Activated CD4-positive, alpha-beta memory T cell treated with anti-CD3 and anti-CD28 coated beads, Interleukin-2, amount 10 ng/mL, durations not matched to agents 7 days and 5 days (primary cell): ENCODE measurements around the gene REC114. TPM values are rescaled to one million over a fixed set of nuclear protein-coding genes. Genes with fewer than 3 reads are reported as not detected.
"Not testable (repeated sequence)": the region's sequence is repeated elsewhere in the genome, so short reads cannot be mapped to it uniquely, and the experiment has no call there.

Experiments
- CTCF ChIA-PET: fragments of 350-600 bp; sonication (Branson Sonifier 250); formaldehyde crosslinking; loops from one replicate; lab custom pipeline; 2021; ENCODE audit warnings: antibody characterized with exemption, inconsistent platforms; lab: Charles Lee
- POLR2A ChIA-PET: fragments of 350-600 bp; sonication (Branson Sonifier 250); formaldehyde crosslinking; loops from one replicate; lab custom pipeline; 2021; ENCODE audit warnings: antibody characterized with exemption; lab: Charles Lee
- DNase-seq: peaks from one replicate; pipeline ENCODE4 v3.0.0-alpha.2; 2020
- H3K27ac Mint-ChIP-seq: one replicate; pipeline ENCODE4 v1.8.0; 2021; ENCODE audit warnings: mild to moderate bottlenecking, mixed read lengths
- H3K27me3 Mint-ChIP-seq: one replicate; pipeline ENCODE4 v1.8.0; 2021; ENCODE audit warnings: mixed read lengths
- H3K36me3 Mint-ChIP-seq: one replicate; pipeline ENCODE4 v1.8.0; 2021; ENCODE audit warnings: low read depth, mixed read lengths
- H3K4me1 Mint-ChIP-seq: one replicate; pipeline ENCODE4 v1.8.0; 2021; ENCODE audit warnings: mixed read lengths
- H3K4me3 Mint-ChIP-seq: one replicate; pipeline ENCODE4 v1.8.0; 2021; ENCODE audit warnings: mild to moderate bottlenecking, mixed read lengths
- H3K9me3 Mint-ChIP-seq: one replicate; pipeline ENCODE4 v1.8.0; 2021; ENCODE audit warnings: mixed read lengths
- total RNA-seq, 2 experiments: library from RNA; stranded (reverse); gene quantifications; one replicate each; pipeline ENCODE4 v1.2.3, GENCODE V29; 2021

The REC114 gene
- total RNA-seq, 2 experiments from 2014 or later = not detected

GRCh38 chr15:73467758-73468157 is 24.8 kb downstream of the REC114 start:
- Mint-ChIP-seq H3K36me3 (no peaks in the 10 kb centered on the region), H3K9me3 (no peaks in the 10 kb centered on the region), H3K27ac (no peak overlapping the region), H3K4me1 (no peaks in the 10 kb centered on the region), H3K27me3 (peaks cover 42% of the 10 kb centered on the region), H3K4me3 (no peak overlapping the region)
- no peak for DNase-seq
- ChIA-PET CTCF (no interaction called here), POLR2A (no interaction called here)

DNA sequence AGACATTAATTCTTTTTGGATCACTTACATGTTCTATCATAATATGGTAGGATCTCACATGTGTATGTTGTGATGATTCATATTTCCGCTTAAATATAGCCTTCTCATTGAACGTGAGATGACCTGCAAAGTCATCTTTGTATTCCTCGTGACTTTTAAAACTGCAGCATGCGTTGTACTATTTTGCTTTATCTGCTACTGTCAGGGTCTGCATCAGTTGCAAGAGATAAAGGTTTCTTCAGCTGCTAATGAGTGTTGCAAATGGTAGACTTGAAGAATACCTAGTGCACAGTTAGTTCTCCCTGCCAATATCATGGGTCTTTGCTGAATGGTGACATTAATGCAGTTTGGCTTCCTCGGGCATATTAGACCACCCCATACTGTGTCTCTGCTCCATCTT is 31.8 kb downstream of the REC114 start:
- H3K36me3 Mint-ChIP-seq = no peaks in the 10 kb centered on the region
- CTCF ChIA-PET = no interaction called here
- H3K27me3 Mint-ChIP-seq = peaks cover 44% of the 10 kb centered on the region
- H3K4me3 Mint-ChIP-seq = no peak overlapping the region
- POLR2A ChIA-PET = no interaction called here
- DNase-seq = no peak
- no peaks in the 10 kb centered on the region for H3K9me3 Mint-ChIP-seq
- H3K4me1 Mint-ChIP-seq = no peaks in the 10 kb centered on the region
- H3K27ac Mint-ChIP-seq = no peak overlapping the region

GRCh38 chr15:73476704-73477216 is 33.8 kb downstream of the REC114 start:
- POLR2A ChIA-PET = no interaction called here
- DNase-seq = no peak
- Mint-ChIP-seq H3K27me3 (peaks cover 26% of the 10 kb centered on the region), H3K27ac (no peak overlapping the region), H3K4me3 (no peak overlapping the region), H3K4me1 (no peaks in the 10 kb centered on the region), H3K9me3 (no peaks in the 10 kb centered on the region), H3K36me3 (no peaks in the 10 kb centered on the region)
- CTCF ChIA-PET = no interaction called here

GRCh38 chr15:73480050-73480449 is 37.1 kb downstream of the REC114 start:
- peaks cover 11% of the 10 kb centered on the region for H3K27me3 Mint-ChIP-seq
- H3K9me3 Mint-ChIP-seq = no peaks in the 10 kb centered on the region
- H3K27ac Mint-ChIP-seq = no peak overlapping the region
- no peak overlapping the region for H3K4me3 Mint-ChIP-seq
- H3K4me1 Mint-ChIP-seq = no peaks in the 10 kb centered on the region
- no peaks in the 10 kb centered on the region for H3K36me3 Mint-ChIP-seq
- CTCF ChIA-PET = no interaction called here
- POLR2A ChIA-PET = no interaction called here
- no peak for DNase-seq

- ChIA-PET CTCF (interaction anchor here (0.7 kb wide), 1 partner anchor 79 kb away, joined by 3 read pairs; no protein-coding TSS in a partner anchor), POLR2A (no interaction called here)
- H3K9me3 Mint-ChIP-seq = no peaks in the 10 kb centered on the region
- H3K27me3 Mint-ChIP-seq = peaks cover 16% of the 10 kb centered on the region
- DNase-seq = no peak
- H3K36me3 Mint-ChIP-seq = no peaks in the 10 kb centered on the region
- H3K4me1 Mint-ChIP-seq = no peaks in the 10 kb centered on the region
- no peak overlapping the region for H3K27ac Mint-ChIP-seq
- no peak overlapping the region for H3K4me3 Mint-ChIP-seq
These were observed 39.2 kb downstream of the REC114 start for GRCh38 chr15:73482166-73482565.

DNA sequence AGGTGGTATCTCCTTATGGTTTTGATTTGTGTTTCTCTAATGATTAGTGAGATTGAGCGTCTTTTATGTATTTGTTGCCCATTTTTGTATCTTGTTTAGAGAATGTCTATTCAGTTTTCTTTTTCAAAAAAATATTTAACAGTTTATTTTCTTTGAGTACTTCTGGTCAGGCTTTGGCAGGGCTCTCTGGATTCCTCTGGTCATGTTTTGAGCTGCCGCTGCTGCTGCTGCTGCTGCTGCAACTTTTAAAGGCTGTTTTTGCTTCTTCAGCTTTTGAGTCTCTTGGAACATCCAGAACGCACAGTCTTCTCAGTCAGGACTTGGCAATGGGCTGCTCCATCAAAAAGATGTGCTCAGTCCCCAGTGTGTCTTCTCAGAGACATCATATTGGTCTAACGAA is 40.1 kb downstream of the REC114 start:
- H3K9me3 Mint-ChIP-seq = no peaks in the 10 kb centered on the region

DNA sequence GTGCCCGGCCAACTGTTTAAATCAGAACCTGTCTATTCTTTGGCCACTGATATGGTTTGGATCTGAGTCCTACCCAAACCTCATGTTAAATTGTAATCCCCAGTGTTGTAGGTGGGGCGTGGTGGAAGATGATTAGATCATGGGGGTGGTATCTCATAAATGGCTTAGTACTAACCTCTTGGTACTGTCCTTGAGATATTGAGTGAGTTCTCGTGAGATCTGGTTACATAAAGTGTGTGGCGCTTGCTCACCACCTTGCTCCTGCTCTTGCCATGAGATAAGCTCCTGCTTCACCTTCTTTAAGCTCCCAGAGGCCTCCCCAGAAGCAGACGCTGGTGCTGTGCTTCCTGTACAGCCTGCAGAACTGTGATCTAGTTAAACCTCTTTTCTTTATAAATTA is 42.4 kb downstream of the REC114 start:
- Mint-ChIP-seq H3K4me3 (no peak overlapping the region), H3K36me3 (no peaks in the 10 kb centered on the region), H3K27ac (no peak overlapping the region), H3K4me1 (no peaks in the 10 kb centered on the region), H3K27me3 (peaks cover 10% of the 10 kb centered on the region), H3K9me3 (no peaks in the 10 kb centered on the region)
- DNase-seq = no peak
- POLR2A ChIA-PET = interaction anchor here (0.6 kb wide), 1 partner anchor 331 kb away, joined by 3 read pairs; no protein-coding TSS in a partner anchor
- CTCF ChIA-PET = no interaction called here

More for the DNA sequence above, 40.1 kb downstream of the REC114 start:
- H3K27ac Mint-ChIP-seq = no peak overlapping the region
- peaks cover 16% of the 10 kb centered on the region for H3K27me3 Mint-ChIP-seq
- no peak for DNase-seq
- ChIA-PET POLR2A (no interaction called here), CTCF (no interaction called here)
- H3K4me1 Mint-ChIP-seq = no peaks in the 10 kb centered on the region
- no peaks in the 10 kb centered on the region for H3K36me3 Mint-ChIP-seq
- no peak overlapping the region for H3K4me3 Mint-ChIP-seq

- H3K4me1 Mint-ChIP-seq, CTCF ChIA-PET, H3K36me3 Mint-ChIP-seq, DNase-seq, H3K9me3 Mint-ChIP-seq, H3K4me3 Mint-ChIP-seq, H3K27ac Mint-ChIP-seq, H3K27me3 Mint-ChIP-seq: not testable (repeated sequence)
- POLR2A ChIA-PET = interaction anchor here (0.6 kb wide), 1 partner anchor 331 kb away, joined by 3 read pairs; no protein-coding TSS in a partner anchor
These were observed 42.9 kb downstream of the REC114 start for GRCh38 chr15:73485885-73486284.

DNA sequence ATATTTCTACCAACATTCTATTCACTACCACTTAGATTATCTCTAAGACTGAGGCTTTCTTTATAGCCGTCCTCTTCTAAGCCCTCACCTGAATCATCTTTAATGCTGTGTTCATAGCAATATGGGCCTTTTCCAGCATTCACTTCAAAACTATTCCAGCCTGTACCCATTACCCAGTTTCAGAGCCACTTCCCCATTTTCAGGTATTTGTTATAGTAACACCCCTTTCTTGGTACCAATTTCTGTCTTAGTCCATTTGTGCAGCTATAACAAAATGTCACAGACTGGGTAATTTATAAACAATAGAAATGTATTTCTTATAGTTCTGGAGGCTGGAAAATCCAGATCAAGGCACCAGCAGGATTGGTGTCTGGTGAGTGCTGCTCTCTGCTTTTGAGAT is 45.7 kb downstream of the REC114 start:
- Mint-ChIP-seq H3K9me3 (no peaks in the 10 kb centered on the region), H3K27me3 (peaks cover 16% of the 10 kb centered on the region)
- CTCF ChIA-PET = no interaction called here

GRCh38 chr15:73493922-73494321 is 51.0 kb downstream of the REC114 start:
- H3K27ac Mint-ChIP-seq = no peak overlapping the region
- no peaks in the 10 kb centered on the region for H3K9me3 Mint-ChIP-seq
- peaks cover 31% of the 10 kb centered on the region for H3K27me3 Mint-ChIP-seq
- no peaks in the 10 kb centered on the region for H3K36me3 Mint-ChIP-seq
- POLR2A ChIA-PET = no interaction called here
- no peak for DNase-seq
- H3K4me3 Mint-ChIP-seq = no peak overlapping the region
- CTCF ChIA-PET = no interaction called here
- no peaks in the 10 kb centered on the region for H3K4me1 Mint-ChIP-seq

More for the DNA sequence above, 45.7 kb downstream of the REC114 start:
- POLR2A ChIA-PET = no interaction called here
- DNase-seq = no peak
- H3K4me1 Mint-ChIP-seq = no peaks in the 10 kb centered on the region
- H3K27ac Mint-ChIP-seq = no peak overlapping the region
- no peak overlapping the region for H3K4me3 Mint-ChIP-seq
- H3K36me3 Mint-ChIP-seq = no peaks in the 10 kb centered on the region

DNA sequence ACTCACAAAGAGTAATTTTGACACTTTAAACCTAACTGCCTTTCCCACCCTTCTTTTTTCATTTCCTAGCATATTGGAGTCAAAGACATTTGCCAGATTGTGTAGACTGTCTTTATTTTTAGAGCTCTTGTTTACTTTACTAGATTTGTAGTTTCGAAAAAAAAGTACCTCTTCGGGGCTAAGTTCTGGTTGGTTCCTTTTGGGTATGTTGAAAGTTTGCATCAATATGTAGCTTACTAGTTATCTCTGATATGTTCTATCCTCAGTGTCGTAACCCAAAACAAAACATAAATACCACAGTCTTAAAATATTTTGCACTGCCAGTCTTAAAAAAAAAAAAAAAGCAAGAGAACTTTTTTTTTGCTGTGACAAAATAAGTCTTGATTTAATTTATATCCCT is 52.2 kb downstream of the REC114 start:
- Mint-ChIP-seq H3K9me3 (no peaks in the 10 kb centered on the region), H3K4me3 (no peak overlapping the region), H3K36me3 (no peaks in the 10 kb centered on the region), H3K27me3 (peaks cover 40% of the 10 kb centered on the region), H3K27ac (no peak overlapping the region), H3K4me1 (no peaks in the 10 kb centered on the region)
- no peak for DNase-seq
- ChIA-PET CTCF (no interaction called here), POLR2A (no interaction called here)

- Mint-ChIP-seq H3K27ac (no peak overlapping the region), H3K4me3 (no peak overlapping the region), H3K9me3 (no peaks in the 10 kb centered on the region), H3K36me3 (no peaks in the 10 kb centered on the region), H3K4me1 (no peaks in the 10 kb centered on the region), H3K27me3 (peaks cover 35% of the 10 kb centered on the region)
- ChIA-PET POLR2A (no interaction called here), CTCF (no interaction called here)
- no peak for DNase-seq
These were observed 57.7 kb downstream of the REC114 start for GRCh38 chr15:73500696-73501095.

GRCh38 chr15:73504885-73505284 is 61.9 kb downstream of the REC114 start:
- H3K4me1 Mint-ChIP-seq = no peaks in the 10 kb centered on the region
- POLR2A ChIA-PET = no interaction called here
- CTCF ChIA-PET = no interaction called here
- DNase-seq = no peak
- no peak overlapping the region for H3K4me3 Mint-ChIP-seq
- no peaks in the 10 kb centered on the region for H3K36me3 Mint-ChIP-seq
- peaks cover 18% of the 10 kb centered on the region for H3K27me3 Mint-ChIP-seq
- H3K9me3 Mint-ChIP-seq = no peaks in the 10 kb centered on the region
- H3K27ac Mint-ChIP-seq = no peak overlapping the region

DNA sequence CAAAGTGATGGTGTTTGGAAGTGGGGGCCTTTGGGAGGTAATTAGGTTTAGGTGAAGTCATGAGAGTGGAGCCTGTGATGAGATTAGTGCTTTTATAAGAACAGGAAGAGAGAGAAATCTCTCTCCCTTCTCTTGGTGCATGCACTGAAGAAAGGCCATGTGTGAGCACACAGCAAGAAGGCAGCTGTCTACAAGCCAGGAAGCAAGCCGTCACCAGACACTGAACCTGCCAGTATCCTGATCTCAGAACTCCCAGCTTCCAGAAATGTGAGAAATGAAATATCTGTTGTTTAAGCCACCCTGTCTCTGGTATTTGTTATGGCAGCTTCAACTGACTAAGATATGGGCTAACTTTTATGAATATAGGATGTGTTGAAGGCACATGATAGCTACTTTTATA is 72.6 kb downstream of the REC114 start:
- POLR2A ChIA-PET = no interaction called here
- H3K27me3 Mint-ChIP-seq = no peaks in the 10 kb centered on the region
- H3K27ac Mint-ChIP-seq = no peak overlapping the region
- peaks cover 20% of the 10 kb centered on the region for H3K4me1 Mint-ChIP-seq
- no peak overlapping the region for H3K4me3 Mint-ChIP-seq
- H3K9me3 Mint-ChIP-seq = no peaks in the 10 kb centered on the region
- no peaks in the 10 kb centered on the region for H3K36me3 Mint-ChIP-seq
- no peak for DNase-seq
- CTCF ChIA-PET = interaction anchor here (0.9 to 1.3 kb wide), 2 partner anchors 11 to 121 kb away, joined by 3 read pairs; no protein-coding TSS in a partner anchor
